ENCODE results near the gene HGFAC. TPM values are rescaled to one million over a fixed set of nuclear protein-coding genes. Genes with fewer than 3 reads are reported as not detected.
A peak's percentile ranks its signal among the peaks of the same experiment; 100 is the strongest.

The HGFAC gene
- total and polyA plus RNA-seq, 8 donors = 0.09 to 2.2 (median 0.47) TPM; not detected in 3

- TF ChIP-seq CTCF (IDR thresholded peaks at IDR 0.05) = no peak
- peak in 1 of 6 donors; percentile 53 for DNase-seq
- Histone ChIP-seq H3K36me3 (peaks cover 0 to 12% (median 0%) of the 10 kb centered on the region in 3 donors), H3K27ac (no peak overlapping the region), H3K4me3 (no peak overlapping the region), H3K4me1 (no peaks in the 10 kb centered on the region), H3K9me3 (no peaks in the 10 kb centered on the region), H3K27me3 (no peaks in the 10 kb centered on the region)
- 70 to 86% methylated on average over 14 of the region's 14 CpGs for WGBS, 2 donors
- no peak for ATAC-seq
- FAIRE-seq = no peak
- intact Hi-C loops (cut with DNase I) = no loop called here
Observed at GRCh38 chr4:3496021-3496420, 54.3 kb downstream of the HGFAC start.

- no peaks in the 10 kb centered on the region for H3K9me3 ChIP-seq
- peaks cover 0 to 13% (median 0%) of the 10 kb centered on the region in 3 donors for H3K36me3 ChIP-seq
- ATAC-seq = no peak
- no peak for FAIRE-seq
- no peak for TF ChIP-seq CTCF (IDR thresholded peaks at IDR 0.05)
- 87% methylated on average over 5 to 6 of the region's 6 CpGs for WGBS, 2 donors
- peak in 1 of 6 donors; percentile 68 for DNase-seq
- H3K4me1 ChIP-seq = no peaks in the 10 kb centered on the region
- no peaks in the 10 kb centered on the region for H3K27me3 ChIP-seq
- H3K4me3 ChIP-seq = no peak overlapping the region
- intact Hi-C loops (cut with DNase I) = no loop called here
- no peak overlapping the region for H3K27ac ChIP-seq
Observed at GRCh38 chr4:3497095-3497494, 55.3 kb downstream of the HGFAC start.

GRCh38 chr4:3497523-3498389 lies 56.0 kb downstream of the HGFAC start:
- no peaks in the 10 kb centered on the region for H3K4me1 ChIP-seq
- no peak overlapping the region for H3K27ac ChIP-seq
- intact Hi-C loops (cut with DNase I) = no loop called here
- H3K36me3 ChIP-seq = peaks cover 0 to 13% (median 0%) of the 10 kb centered on the region in 3 donors
- 82 to 92% methylated on average over 24 of the region's 24 CpGs for WGBS, 2 donors
- H3K27me3 ChIP-seq = no peaks in the 10 kb centered on the region
- ATAC-seq (peak in 1 of 4 donors; percentile 10), DNase-seq (peak in 1 of 6 donors; percentile 78), FAIRE-seq (no peak)
- H3K9me3 ChIP-seq = no peaks in the 10 kb centered on the region
- no peak for TF ChIP-seq CTCF (IDR thresholded peaks at IDR 0.05)
- no peak overlapping the region for H3K4me3 ChIP-seq

GRCh38 chr4:3498407-3498806 lies 56.6 kb downstream of the HGFAC start:
- WGBS, 2 donors = 88 to 94% methylated on average over 8 to 11 of the region's 11 CpGs
- H3K4me1 ChIP-seq = no peaks in the 10 kb centered on the region
- no peaks in the 10 kb centered on the region for H3K9me3 ChIP-seq
- DNase-seq = peak in 1 of 6 donors; percentile 80
- no peak for TF ChIP-seq CTCF (IDR thresholded peaks at IDR 0.05)
- H3K27ac ChIP-seq = no peak overlapping the region
- H3K36me3 ChIP-seq = peaks cover 0 to 9% (median 0%) of the 10 kb centered on the region in 3 donors
- H3K4me3 ChIP-seq = no peak overlapping the region
- H3K27me3 ChIP-seq = no peaks in the 10 kb centered on the region
- intact Hi-C loops (cut with DNase I) = no loop called here
- no peak for FAIRE-seq
- ATAC-seq = no peak

Other genes starting within 250 kb of the HGFAC start
- gene MSANTD1, start 192.8 kb upstream of the HGFAC start, total RNA-seq = 1 to 10 TPM in 2 of 6 donors, under 1 TPM in 4; 0.54 to 1.6 (median 0.88) TPM
- 1 to 10 TPM; 1.3 to 2.9 TPM for gene MSANTD1, start 192.8 kb upstream of the HGFAC start, polyA plus RNA-seq
- gene RGS12, start 148.9 kb upstream of the HGFAC start, total RNA-seq = 10 to 100 TPM in 2 of 6 donors, 1 to 10 TPM in 4; 4.6 to 19.4 (median 8.3) TPM
- gene RGS12, start 148.9 kb upstream of the HGFAC start, polyA plus RNA-seq = 10 to 100 TPM; 21.3 to 21.6 TPM
- 1 to 10 TPM; 2.5 to 8.0 (median 4.2) TPM for gene DOK7, start 21.3 kb downstream of the HGFAC start, total RNA-seq
- gene DOK7, start 21.3 kb downstream of the HGFAC start, polyA plus RNA-seq = 1 to 10 TPM; 2.8 to 5.8 TPM
- gene LRPAP1, start 90.5 kb downstream of the HGFAC start, total RNA-seq = 100 to 1,000 TPM in 4 of 6 donors, 10 to 100 TPM in 2; 83.9 to 129 (median 111) TPM
- 100 to 1,000 TPM in 1 of 2 donors, 10 to 100 TPM in 1; 30.4 to 111 TPM for gene LRPAP1, start 90.5 kb downstream of the HGFAC start, polyA plus RNA-seq

All from pancreas (tissue), 10 donors.